GM21381 (cell line): ENCODE results near the gene SLC39A7.

ENCODE experiments used
- ATAC-seq: cut with Tn5 transposase; IDR thresholded peaks from one replicate; pipeline ENCODE4 v1.9.1; 2021; ENCODE audit warnings: mild to moderate bottlenecking, moderate library complexity; ENCODE audit not compliant: unreplicated experiment

SLC39A7 gene

DNA sequence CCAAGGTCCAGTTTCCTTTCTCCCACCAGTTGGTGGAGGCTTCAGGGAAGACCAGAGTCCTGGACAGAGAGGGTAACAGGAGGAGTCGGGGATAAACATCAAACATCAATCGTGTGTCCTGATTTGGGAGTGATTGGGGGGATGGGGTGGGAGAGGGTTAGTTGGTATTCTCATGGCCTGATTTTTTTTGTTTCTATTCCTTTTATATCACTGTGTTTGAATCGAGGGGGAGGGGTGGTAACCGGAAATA, 3.4 kb downstream of the SLC39A7 start:
- no peak for ATAC-seq

DNA sequence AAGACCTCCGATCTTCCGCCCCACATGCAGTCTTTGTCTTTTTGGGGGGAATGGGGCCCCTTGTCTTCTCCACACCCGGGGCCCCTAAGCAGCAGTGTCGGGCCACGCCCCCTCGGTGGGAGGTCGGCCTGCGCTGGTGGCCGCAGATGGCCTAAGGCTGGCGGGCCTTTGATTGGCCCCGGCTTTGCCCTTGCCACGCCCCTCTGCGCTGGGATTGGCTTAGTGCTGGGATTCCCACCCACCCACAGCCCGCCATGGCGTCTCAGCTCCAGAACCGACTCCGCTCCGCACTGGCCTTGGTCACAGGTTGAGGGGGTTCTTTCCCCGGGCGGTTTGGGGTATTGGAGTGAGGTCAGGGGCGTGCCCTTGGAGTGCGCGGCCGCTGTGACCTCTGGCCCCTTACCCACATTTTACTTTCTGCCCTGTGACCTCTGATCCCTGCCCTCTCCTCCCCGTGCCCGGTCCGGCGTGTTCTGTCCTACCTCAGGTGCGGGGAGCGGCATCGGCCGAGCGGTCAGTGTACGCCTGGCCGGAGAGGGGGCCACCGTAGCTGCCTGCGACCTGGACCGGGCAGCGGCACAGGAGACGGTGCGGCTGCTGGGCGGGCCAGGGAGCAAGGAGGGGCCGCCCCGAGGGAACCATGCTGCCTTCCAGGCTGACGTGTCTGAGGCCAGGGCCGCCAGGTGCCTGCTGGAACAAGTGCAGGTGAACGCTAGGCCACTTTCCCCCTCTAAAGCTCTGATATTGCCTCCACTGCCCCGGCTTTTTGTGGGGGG, 3.9 kb downstream of the SLC39A7 start, which contains the start of gene HSD17B8:
HSD17B8 (plus strand) TSS at position 241 of the 776 bp plus-strand sequence; CDS start at position 255, 14 bp downstream.
- peak; percentile 41 for ATAC-seq

DNA sequence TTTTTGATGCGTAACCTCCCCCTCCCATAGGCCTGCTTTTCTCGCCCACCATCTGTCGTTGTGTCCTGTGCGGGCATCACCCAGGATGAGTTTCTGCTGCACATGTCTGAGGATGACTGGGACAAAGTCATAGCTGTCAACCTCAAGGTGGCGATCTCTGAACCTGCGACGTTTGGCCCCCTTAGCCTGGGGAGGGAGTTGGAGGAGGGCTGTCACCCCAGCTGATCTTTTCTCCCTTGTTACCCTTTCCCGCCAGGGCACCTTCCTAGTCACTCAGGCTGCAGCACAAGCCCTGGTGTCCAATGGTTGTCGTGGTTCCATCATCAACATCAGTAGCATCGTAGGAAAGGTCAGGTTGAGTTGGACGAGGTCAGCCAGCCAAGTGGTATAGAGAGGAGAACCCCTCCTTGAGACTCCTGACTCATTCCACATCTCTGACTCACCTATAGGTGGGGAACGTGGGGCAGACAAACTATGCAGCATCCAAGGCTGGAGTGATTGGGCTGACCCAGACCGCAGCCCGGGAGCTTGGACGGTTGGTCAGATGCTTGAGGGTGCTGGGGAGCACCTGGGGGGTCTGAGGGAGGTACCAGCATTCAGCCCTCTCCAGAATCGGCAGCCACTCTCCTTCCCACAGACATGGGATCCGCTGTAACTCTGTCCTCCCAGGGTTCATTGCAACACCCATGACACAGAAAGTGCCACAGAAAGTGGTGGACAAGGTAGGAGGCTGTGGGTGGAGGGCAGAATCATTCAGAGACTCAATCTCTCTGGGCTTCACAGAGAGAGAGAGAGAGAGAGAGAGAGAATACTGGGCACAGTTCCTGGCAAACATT, 4.7 kb downstream of the SLC39A7 start:
- no peak for ATAC-seq

DNA sequence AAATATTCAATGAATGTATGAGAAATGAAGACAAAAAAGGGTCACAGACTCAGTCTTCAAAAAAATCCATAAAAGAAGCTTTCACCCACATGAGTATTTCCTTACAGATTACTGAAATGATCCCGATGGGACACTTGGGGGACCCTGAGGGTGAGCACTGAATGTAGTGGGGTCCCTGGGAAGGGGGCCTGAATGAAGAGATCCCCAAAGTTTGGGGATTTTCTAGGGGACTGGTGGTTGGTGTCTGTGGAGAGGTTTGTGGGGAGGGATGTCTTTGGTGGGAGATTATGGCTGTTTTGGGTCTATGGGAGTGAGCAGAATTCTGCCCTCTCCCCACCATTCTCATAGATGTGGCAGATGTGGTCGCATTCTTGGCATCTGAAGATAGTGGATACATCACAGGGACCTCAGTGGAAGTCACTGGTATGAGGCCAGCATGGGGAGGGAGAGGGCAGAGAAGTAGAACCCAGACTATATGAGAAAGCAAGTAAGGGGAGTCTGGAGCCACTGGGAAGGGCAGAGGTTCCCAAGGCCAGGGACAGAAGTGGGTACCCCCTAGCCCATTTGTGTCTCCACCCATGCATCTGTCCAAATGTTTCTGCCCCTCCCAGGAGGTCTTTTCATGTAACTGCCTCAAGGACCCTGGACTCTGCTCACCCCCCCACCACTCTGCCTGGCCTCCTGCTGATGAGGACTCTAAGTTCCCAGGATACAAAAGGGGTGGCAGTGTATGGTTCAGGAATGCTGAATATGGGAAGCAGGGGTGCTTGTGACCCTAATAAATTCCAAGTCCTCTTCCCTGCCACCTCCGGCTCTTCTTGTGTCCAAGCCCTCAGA, 5.6 kb downstream of the SLC39A7 start:
- no peak for ATAC-seq

DNA sequence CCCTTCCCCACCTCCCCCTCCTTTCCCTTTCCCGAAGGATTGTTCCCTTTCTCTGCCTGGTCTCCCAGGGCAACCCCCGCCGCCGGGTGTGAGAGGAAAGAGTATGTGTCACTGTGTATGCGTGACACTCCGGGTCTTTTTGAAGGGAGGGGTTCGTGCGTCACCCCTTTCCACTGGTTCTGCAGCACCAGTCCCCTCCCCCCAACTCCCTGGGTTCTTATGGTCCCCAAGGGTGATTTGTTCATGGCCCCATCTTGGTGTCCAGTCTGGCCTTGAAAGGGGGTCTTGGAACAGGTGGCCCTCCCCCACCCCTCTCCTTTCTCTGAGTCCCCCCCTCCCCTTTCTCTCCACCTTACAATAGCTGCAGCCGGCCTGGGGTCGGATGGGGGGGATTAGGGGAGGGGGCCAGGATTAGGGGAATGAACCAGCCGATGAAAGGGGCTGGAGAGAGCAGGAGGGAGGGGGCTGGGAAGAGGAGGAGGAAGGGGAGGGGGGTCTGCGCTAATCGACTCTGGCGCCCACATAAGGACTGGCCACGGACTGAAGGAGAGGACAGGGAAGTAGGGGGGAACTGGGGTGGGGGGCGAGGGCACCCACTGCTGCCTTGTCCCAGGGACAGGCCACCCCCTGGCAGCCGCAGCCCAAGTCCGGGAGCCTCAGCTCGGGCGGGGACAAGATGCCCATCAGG, 6.3 kb downstream of the SLC39A7 start:
- no peak for ATAC-seq

DNA sequence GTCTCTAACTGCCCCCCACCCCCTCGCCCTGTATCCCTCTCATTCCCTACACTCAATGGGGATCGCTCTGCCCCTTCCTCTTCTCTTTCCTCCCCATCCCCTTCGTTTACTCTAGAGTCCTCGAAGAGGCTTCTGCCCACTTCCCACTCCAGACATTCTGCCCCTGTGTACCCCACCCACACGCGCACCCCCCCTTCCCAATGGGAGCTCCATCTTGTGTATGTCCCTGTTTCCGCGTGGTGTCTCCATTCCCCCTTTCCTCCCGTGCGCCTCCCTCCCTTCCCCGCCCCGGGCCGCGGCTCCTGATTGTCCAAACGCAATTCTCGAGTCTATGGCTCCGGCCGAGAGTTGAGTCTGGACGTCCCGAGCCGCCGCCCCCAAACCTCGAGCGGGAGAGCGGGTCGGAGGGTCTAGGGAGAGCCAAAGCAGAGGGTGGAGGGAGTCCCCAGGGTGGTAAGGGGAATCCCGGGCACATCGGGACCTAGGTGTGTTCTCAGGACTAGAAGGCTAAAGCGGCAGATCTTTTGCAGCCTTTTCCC, 7.0 kb downstream of the SLC39A7 start:
- no peak for ATAC-seq

DNA sequence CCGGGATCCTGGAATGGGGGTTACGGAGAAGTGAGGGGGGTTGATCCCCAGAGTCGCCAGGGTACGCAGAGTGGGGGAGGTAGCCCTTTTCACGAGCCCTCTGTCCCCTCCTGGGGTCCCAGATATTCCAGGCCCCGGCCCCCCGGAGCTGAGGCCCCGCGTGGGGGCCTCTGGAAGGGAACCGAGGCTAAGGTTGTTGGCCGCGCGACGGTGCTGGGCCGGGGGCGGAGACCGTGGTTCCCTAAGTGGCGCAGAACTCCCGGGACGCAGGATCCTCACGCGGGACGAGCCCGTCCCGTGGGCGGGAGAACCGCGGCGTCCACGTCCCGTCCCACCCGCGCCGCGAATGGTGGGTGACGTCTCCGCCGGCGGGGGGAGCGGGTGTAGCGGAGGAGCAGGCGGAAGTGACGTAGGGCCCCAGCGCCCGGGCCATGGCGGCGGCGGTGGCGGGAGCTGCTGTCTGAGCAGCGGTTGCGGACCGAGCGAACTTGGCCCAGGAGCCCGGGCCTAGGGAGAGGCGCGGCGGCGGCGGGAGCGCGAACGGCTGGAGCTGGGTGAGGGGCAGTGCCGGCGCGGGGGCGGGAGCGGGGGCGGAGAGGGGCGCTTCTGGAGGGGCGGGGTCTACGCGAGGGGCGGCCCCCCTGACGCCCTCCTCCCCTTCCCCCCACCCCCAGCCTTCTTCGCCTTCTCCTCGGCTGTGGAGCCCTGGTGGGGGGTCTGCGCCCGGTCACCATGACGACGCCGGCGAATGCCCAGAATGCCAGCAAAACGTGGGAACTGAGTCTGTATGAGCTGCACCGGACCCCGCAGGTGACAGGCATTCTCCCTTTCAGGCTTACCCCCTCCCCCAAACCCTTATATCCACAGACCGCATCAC, 7.7 kb downstream of the SLC39A7 start, which contains the start of gene RING1:
RING1 (plus strand) TSS at position 410 of the 877 bp plus-strand sequence; CDS start at position 733, 323 bp downstream.
- no peak for ATAC-seq

DNA sequence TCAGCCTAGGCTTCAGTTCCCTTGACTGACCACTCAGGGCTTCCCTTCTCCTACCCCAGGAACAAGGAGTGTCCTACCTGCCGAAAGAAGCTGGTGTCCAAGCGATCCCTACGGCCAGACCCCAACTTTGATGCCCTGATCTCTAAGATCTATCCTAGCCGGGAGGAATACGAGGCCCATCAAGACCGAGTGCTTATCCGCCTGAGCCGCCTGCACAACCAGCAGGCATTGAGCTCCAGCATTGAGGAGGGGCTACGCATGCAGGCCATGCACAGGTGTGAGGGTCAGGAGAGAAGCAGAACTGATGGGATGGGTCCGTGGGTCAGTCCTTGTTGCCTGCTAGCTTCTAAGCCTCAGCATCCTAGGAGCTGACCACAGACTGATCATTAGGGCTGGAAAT, 9.2 kb downstream of the SLC39A7 start:
- no peak for ATAC-seq

DNA sequence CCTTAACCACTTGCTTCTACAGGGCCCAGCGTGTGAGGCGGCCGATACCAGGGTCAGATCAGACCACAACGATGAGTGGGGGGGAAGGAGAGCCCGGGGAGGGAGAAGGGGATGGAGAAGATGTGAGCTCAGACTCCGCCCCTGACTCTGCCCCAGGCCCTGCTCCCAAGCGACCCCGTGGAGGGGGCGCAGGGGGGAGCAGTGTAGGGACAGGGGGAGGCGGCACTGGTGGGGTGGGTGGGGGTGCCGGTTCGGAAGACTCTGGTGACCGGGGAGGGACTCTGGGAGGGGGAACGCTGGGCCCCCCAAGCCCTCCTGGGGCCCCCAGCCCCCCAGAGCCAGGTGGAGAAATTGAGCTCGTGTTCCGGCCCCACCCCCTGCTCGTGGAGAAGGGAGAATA, 10.5 kb downstream of the SLC39A7 start:
- no peak for ATAC-seq

DNA sequence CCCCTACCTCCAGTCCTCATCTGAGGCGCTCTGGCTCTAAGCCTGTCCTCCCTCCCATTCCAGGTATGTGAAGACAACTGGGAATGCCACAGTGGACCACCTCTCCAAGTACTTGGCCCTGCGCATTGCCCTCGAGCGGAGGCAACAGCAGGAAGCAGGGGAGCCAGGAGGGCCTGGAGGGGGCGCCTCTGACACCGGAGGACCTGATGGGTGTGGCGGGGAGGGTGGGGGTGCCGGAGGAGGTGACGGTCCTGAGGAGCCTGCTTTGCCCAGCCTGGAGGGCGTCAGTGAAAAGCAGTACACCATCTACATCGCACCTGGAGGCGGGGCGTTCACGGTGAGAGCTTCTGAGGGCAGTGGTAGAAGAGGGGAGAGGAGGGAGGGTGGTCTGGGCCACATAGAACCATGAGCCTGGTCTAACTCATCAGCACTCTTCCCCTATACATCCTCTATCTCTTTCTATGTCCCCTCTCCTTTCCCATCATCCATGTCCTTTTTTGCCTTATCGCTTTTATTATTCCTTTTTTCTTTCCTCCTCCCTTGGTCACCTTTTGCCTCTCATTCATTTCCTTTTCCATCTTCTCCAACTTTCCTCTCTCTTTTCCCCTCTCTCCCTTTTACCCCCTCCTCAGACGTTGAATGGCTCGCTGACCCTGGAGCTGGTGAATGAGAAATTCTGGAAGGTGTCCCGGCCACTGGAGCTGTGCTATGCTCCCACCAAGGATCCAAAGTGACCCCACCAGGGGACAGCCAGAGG, 11.2 kb downstream of the SLC39A7 start:
- no peak for ATAC-seq

DNA sequence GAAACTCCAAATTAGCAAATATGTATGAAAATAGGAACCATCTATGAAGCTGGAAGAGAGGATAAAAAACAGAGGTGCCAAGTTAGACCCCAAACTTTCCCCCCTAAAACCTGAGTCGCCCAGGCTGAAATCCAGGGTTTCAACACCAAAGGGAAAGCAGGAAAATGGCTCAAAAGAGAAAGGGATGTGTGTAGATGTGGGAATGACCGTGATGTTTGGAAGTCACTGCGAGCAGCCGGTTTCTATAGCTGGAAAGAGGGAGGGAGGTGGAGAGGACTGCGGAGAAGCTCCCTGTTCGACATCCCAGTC, 12.1 kb downstream of the SLC39A7 start:
- no peak for ATAC-seq

DNA sequence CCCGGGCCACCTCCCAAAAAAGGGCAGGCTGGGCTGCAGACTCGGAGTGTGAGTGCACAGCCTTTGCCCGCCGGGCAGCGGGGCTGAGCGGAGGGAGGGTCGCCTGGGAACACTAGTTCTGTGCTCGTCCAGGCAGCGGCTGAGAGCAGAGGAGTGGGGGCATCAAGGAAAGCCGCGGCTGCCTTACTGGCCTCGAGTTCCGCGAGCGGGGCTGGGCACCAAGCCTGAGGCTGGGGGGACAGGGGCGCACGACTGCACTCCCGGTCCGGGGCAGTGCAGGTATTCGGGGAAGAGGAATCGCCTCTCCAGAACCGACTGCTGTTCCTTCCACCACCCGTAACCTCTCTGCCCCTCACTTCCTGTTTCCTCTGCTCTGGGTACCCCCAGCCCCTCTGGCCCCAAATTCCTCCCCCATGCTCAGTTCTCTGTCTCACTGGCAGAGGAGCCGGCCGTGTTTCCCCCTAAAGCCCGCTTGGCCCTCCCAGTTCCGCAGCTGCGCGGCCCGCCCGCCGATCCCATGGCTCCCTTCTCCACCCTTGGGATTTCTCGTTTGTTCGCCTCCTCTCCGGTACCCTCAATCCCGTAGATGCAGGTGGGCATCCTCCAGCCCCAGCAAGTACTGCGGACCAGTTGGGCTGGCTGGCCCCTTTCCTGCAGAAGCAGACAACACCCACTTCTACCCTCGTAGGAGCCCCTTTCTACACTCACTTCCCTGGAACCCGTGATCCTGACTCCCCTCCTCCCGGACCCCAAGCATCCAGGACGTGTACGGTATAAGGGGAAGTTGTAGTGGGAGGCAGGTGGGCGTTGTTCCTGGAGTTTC, 12.7 kb downstream of the SLC39A7 start:
- ATAC-seq: no peak

DNA sequence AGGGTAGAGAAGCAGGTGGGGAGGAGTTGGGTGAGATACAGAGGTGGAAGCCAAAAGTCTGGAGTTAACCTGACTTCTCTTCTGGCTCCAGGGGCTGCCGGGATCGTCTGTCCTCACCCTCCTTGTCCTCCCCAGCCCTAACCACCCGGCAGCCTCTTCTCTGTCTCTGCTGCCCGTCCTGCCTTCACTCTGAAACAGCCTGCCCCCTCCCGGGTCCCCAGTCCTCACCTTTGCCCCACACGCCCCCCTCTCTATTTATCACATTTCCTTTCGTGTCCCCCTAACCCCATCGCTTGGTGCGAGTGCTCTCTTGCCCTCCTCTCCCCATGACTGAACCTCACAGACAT, 13.3 kb downstream of the SLC39A7 start:
- no peak for ATAC-seq

DNA sequence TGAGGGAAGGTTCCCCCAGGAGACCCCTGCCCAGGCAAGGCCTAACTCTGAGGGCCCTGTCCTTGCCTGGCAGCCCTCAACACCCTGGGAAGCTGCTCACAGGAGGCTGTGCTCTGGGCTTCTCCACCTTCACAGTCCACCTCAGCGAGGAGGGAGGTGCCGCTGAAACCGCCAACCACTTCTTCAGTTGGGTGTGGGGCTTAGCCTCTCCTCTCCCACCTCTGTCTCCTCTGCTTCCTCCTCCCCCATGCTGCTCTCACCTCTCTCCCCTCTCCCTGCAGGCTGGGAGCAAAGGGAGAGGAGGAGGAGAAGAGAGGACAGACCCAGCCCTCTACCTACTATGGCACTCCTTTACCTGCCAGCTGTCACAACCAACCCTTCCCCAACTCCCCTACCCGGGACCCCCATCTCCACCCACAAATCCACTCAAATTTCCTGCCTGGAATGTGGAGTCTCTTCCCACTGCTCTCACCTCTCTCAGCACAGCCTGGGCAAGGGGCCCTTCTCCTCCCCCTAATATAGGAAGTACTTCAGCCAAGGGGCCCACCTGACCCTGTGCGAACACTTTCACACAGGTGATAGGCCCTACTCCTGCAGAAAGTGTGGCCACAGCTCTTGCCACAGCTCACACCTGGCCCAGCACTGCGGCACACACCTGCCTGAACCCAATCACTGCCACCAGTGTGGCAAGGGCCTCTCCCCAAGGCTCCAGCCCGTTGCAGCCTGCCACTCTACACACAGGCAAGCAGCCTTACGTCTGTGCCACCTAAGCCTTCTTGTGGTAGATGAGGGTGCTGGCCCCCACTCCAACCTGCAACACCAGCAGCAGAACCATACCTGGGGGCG, 14.8 kb downstream of the SLC39A7 start:
- ATAC-seq: no peak

DNA sequence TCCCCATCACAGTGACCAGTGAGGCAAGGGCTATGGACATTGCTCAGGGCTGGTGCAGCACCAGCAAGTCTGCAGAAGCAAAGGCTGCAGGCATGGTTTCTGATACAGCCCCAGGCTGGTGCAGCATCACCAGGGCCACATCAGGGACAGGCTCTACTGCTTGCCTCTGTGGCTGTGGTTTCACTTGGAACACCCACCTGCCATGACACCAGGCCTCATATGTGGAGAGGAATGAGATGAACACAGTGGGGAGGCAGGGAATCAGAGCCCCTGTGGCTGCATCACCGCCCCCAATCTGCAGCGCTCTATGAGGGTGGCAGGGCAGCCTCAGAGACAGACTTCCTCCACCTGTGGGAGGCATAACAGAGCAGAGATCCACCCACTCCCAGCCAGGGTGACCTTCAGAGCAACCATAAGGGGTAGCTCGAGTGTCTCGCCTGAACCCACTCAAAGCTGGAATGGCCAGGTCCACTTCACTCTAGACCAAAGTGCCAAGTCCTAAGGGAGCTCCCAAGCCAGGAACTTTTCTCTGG, 15.5 kb downstream of the SLC39A7 start:
- no peak for ATAC-seq

DNA sequence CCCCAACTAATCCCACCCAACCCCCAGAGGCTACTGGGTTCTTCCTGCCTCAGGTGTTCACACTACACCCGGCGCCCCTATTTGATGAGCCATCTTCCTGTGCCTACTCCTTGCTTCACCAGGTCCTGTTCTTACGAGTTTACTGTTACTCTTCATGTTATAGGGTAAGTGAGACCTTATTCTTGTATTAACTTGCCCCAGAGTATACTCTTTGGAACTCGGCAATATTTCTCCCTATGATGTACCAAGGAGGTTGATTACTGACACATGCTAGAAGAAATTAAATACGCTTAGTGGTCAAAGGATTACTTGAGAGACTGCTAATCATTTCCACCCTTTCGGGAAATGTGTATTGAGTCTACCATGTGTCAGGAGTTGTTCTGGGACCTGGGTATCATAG, 16.6 kb downstream of the SLC39A7 start:
- ATAC-seq: no peak

DNA sequence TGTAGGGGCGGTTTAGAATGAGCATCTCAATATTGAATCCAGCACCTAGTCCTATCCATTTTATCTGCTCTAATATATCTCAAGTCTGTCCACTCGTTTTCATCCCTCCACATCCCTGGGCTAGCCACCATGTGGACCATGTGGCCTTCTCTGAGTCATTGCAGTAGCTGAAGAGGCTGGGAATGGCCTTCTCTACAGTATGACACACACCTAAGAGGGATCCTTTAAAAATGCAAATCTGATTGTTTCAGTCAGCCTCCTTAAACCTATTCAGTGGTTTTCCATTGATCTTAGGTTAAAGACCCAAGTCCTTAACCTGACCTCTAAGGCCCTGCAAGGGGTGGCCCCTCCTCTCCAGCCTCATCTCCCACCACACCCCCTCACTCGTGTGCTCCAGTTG, 17.0 kb downstream of the SLC39A7 start:
- ATAC-seq: no peak
